HCT116 (cell line): ENCODE data around the gene PRR16.

Experiments used
- CEBPB ChIP-seq: IDR thresholded peaks from 2 replicates; pipeline ENCODE4 v1.6.1; 2012; ENCODE audit warnings: low read depth
- CTCF ChIP-seq, 3 experiments: fragments of 200-600 bp in 1 of 3; sonication (generic) in 1 of 3; IDR thresholded peaks in 2 of 3; conservative IDR thresholded peaks in 1 of 3; 2 replicates each; pipeline ENCODE4 v1.5.1; 2012 to 2017; ENCODE audit warnings: low read depth in 2 of 3, low read length in 2 of 3, antibody characterized with exemption in 1 of 3, borderline replicate concordance in 1 of 3, control low read depth in 1 of 3, mild to moderate bottlenecking in 1 of 3, mixed read lengths in 1 of 3, mixed run types in 1 of 3, moderate library complexity in 1 of 3; ENCODE audit not compliant: insufficient read depth in 1 of 3
- EZH2 ChIP-seq: fragments of 200-600 bp; sonication (generic); IDR thresholded peaks from 2 replicates; pipeline ENCODE4 v1.6.1; 2017; ENCODE audit warnings: antibody characterized with exemption, mixed run types
- EZH2phosphoT487 ChIP-seq: fragments of 200-600 bp; IDR thresholded peaks from 2 replicates; pipeline ENCODE4 v1.6.1; 2018; ENCODE audit warnings: antibody characterized with exemption, borderline replicate concordance
- JUND ChIP-seq: IDR thresholded peaks from 2 replicates; pipeline ENCODE4 v1.6.1; 2012
- REST ChIP-seq: IDR thresholded peaks from 2 replicates; pipeline ENCODE4 v1.6.1; 2012; ENCODE audit warnings: low read depth
- SRF ChIP-seq: IDR thresholded peaks from 2 replicates; pipeline ENCODE4 v1.6.1; 2012; ENCODE audit warnings: low read depth
- TCF7L2 ChIP-seq: IDR thresholded peaks from 2 replicates; pipeline ENCODE4 v1.7.0; 2011; ENCODE audit warnings: borderline replicate concordance, inconsistent platforms; ENCODE audit not compliant: insufficient read depth, insufficient read length; ENCODE audit errors: extremely low read depth
- ZNF274 ChIP-seq: fragments of 200-500 bp; sonication (Bioruptor generic); IDR thresholded peaks from 2 replicates; pipeline ENCODE4 v1.6.1; 2014; ENCODE audit warnings: mild to moderate bottlenecking, low read depth, low read length, inconsistent platforms

GRCh38 chr5:120510994-120511686, 47.0 kb downstream of the PRR16 start:
- TF ChIP-seq EZH2phosphoT487 = no peak
- TF ChIP-seq CTCF (IDR thresholded peaks at IDR 0.05 in 2 of 3, conservative IDR thresholded peaks at IDR 0.05 in 1 of 3; ENCODE audit: borderline replicate concordance in 1 of 3, insufficient read depth in 1 of 3, low read depth in 2 of 3, low read length in 2 of 3) = no peak
- no peak for TF ChIP-seq TCF7L2
- TF ChIP-seq CEBPB = no peak
- TF ChIP-seq ZNF274 = no peak
- no peak for TF ChIP-seq JUND
- no peak for TF ChIP-seq EZH2
- no peak for TF ChIP-seq SRF
- no peak for TF ChIP-seq REST
